ENCODE measurements around the gene CD52.
A peak's percentile ranks its signal among the peaks of the same experiment; 100 is the strongest.

CD52 gene

DNA sequence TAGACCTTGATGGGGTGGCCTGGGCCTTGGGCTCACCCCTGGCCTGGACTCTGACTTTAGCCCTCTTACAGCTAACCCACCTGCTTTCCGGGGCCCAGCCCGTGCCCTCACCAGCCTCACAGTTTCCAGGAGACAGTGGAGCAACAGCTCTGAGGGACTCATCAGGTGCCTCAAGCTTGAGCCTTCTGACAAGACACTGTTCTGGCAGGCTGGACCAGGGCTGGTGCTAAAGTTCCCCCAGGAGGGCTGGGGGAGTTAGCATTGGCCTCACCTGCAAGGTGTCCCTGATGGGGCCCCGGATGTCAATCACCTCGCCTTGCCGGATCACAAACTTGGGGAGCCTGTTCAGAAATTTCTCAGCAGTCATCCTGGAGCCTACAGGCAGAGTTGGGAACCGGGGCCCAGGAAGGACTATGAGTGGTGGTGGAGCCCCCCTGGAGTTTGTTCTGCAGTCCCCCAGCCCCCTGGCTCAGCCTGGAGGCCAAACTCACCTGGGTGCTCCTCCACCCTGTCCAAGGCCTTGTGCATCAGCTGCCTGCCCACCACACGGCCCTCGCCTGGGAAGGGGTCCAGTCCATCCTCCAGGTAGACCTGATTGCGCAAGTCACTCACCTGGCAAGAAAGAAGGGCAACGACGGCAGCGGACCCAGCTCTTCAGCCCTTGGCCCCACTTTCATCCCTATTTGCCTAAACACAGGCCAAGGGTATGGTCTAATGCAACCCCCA lies 33.7 kb upstream of the CD52 start:
- in situ Hi-C loops (cut with MboI; ENCODE audit: low sequenced_read_pairs, unreplicated experiment) = loop anchor here (5.0 kb wide), 1 partner anchor 38 kb away; no protein-coding TSS in a partner anchor
- TF ChIP-seq, protein P1, sequence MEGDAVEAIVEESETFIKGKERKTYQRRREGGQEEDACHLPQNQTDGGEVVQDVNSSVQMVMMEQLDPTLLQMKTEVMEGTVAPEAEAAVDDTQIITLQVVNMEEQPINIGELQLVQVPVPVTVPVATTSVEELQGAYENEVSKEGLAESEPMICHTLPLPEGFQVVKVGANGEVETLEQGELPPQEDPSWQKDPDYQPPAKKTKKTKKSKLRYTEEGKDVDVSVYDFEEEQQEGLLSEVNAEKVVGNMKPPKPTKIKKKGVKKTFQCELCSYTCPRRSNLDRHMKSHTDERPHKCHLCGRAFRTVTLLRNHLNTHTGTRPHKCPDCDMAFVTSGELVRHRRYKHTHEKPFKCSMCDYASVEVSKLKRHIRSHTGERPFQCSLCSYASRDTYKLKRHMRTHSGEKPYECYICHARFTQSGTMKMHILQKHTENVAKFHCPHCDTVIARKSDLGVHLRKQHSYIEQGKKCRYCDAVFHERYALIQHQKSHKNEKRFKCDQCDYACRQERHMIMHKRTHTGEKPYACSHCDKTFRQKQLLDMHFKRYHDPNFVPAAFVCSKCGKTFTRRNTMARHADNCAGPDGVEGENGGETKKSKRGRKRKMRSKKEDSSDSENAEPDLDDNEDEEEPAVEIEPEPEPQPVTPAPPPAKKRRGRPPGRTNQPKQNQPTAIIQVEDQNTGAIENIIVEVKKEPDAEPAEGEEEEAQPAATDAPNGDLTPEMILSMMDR (IDR thresholded peaks at IDR 0.05; ENCODE audit: borderline replicate concordance, control extremely low read depth, extremely low read depth, insufficient read depth, missing control alignments) = no peak
- peak; percentile 12 for DNase-seq (ENCODE audit: low spot score)

DNA sequence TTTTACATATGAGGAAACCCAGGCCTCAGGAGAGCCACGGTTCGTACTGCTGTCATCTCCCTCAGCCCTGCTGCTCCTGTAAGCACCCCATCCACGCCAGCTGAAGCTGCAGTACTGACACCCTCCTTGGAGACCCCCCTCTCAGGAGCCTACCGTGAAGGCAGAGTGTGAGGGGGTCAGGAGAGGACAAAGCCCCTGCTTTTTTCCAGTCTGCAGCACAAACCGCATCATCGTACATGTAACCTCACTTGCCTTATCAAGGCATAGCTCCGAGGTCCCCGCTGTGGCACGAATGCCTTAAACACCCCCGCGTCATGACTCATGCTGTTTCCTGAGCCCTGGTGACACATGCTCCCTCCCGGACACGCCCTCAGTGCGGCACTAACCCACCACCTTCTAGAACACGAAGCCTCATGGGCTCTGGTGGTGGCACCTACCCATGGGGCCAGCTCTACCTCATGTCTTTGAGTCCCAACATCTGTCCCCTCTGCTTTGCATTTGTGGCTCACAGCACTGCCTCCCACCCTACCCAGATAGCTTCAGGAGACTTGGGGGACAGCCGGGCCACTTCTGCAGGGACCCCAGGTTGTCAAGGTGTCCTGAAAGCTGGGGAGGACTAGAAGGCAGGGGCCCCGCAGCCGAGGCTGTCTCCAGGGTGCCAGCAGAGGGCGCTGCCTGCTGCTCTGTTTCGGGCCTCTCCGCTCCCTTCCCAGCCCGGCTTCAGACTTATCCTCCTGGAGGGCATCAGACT lies 33.0 kb upstream of the CD52 start:
- DNase-seq (ENCODE audit: low spot score) = peak; percentile 85
- TF ChIP-seq, protein P1 (IDR thresholded peaks at IDR 0.05; ENCODE audit: borderline replicate concordance, control extremely low read depth, extremely low read depth, insufficient read depth, missing control alignments) = peak; percentile 90
- in situ Hi-C loops (cut with MboI; ENCODE audit: low sequenced_read_pairs, unreplicated experiment) = loop anchor here (5.0 kb wide), 1 partner anchor 38 kb away; no protein-coding TSS in a partner anchor

DNA sequence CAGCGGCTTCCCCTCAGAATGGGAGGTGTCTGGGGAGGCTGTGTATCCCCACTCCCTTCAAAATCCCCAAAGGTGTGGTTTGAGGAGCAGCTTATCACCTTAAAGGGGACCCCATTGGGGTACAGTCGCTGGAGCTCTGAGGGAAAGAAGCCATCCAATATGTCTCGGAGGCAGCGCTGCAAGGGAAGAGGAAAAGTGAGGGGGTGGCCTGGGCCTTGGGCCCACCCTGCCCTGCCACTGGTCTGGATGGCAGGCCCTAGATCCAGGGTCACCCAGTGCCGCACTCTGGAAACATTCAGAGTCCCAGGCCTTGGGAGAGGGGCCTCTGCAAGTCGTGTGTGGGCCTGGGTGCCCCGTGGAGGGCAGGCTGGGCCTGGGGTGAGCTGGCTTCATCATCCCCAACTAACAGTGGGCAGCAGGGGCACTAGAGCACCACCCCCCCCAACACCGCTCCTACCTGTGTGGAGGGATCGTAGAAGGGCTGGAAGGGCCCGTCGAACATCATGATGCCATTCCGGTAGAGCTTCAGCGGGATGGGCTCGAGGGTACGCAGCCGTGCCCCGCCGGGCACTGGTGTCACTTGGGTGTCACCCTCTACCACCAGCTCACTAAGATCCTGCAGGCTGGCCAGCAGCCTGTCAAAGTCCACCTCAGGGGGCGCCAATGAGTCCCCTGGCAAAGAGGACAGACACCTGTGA lies 32.2 kb upstream of the CD52 start:
- TF ChIP-seq, protein P1 (IDR thresholded peaks at IDR 0.05; ENCODE audit: borderline replicate concordance, control extremely low read depth, extremely low read depth, insufficient read depth, missing control alignments) = peak; percentile 43
- DNase-seq (ENCODE audit: low spot score) = peak; percentile 63
- in situ Hi-C loops (cut with MboI; ENCODE audit: low sequenced_read_pairs, unreplicated experiment) = no loop called here

DNA sequence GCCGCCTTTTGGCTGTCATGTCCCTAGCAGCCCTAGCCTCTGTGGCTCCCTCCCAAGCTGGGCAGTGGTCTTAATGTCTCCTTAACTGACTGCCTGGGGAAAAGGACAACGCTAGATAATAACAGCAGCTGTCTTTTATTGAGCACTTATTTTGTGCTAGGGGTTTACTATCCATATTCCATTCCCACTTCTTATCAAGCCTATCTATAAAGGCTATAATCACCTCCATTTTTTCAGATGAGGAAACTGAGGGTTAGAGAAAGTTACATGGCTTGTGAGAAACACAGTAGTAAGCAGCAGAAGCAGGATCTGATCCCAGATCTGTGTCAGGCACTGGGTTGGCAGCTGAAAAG lies 31.7 kb upstream of the CD52 start:
- no peak for DNase-seq (ENCODE audit: low spot score)
- TF ChIP-seq, protein P1 (IDR thresholded peaks at IDR 0.05; ENCODE audit: borderline replicate concordance, control extremely low read depth, extremely low read depth, insufficient read depth, missing control alignments) = no peak
- in situ Hi-C loops (cut with MboI; ENCODE audit: low sequenced_read_pairs, unreplicated experiment) = no loop called here

DNA sequence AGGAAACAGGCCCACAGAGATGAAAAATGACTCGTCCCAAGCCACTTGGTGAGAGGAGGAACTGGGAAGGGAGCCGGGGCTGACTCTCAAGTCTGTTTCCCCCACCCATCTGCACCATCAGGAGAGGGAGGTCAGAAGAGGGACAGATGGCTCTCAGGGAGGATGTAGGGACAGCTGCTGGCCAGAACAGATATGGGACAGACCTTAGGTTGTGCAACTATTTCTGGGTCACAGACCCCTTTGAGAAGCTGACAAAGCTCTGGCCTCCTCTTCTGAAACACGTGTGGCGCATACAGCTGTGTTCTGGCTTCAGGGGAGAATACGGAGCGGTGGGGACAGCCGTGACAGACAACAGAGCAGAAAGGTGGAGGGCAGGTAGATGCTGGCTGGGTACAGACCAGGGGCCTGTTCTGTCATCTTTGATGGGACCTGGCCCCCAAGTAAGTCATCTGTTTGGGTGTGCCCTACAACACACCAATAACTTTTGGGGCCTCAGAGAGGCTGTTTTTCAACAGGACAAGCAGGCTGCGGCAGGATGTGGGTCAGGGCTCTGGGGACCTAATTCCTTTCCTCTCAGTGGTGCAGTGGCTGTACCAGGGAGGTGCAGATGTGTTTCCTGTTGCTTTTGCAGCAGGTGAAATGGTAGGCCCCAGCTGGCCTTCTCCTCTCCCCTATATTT lies 30.6 kb upstream of the CD52 start:
- peak; percentile 68 for DNase-seq (ENCODE audit: low spot score)
- in situ Hi-C loops (cut with MboI; ENCODE audit: low sequenced_read_pairs, unreplicated experiment) = no loop called here
- TF ChIP-seq, protein P1 (IDR thresholded peaks at IDR 0.05; ENCODE audit: borderline replicate concordance, control extremely low read depth, extremely low read depth, insufficient read depth, missing control alignments) = no peak

DNA sequence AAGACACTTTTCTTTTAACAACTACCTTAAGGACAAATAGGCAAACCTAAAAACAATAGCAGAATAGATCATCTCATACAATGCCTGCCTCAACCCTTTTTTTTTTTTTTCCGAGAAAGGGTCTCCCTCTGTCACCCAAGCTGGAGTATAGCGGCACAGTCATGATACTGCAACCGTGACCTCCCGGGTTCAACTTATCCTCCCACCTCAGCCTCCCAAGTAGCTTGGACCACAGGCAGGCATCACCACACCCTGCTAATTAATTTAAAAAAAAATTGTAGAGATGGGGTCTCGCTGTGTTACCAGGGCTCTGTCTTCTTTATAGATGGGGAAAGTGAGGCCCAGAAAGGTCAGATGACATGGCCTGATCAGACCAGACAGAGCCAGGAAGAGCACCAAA lies 29.9 kb upstream of the CD52 start:
- in situ Hi-C loops (cut with MboI; ENCODE audit: low sequenced_read_pairs, unreplicated experiment) = no loop called here
- no peak for DNase-seq (ENCODE audit: low spot score)
- TF ChIP-seq, protein P1 (IDR thresholded peaks at IDR 0.05; ENCODE audit: borderline replicate concordance, control extremely low read depth, extremely low read depth, insufficient read depth, missing control alignments) = no peak
